Effector memory CD4-positive, alpha-beta T cell (primary cell): ENCODE results near the gene HS6ST3.

ENCODE experiments used
- DNase-seq, 3 donors: peaks; one replicate each; pipeline ENCODE4 v3.0.0-alpha.2; 2020
- H3K27ac ChIP-seq: 2 replicates; pipeline ENCODE4 v1.7.0; 2013; ENCODE audit warnings: mild to moderate bottlenecking, low read length, moderate library complexity; ENCODE audit not compliant: insufficient read depth, poor library complexity, severe bottlenecking
- H3K27me3 ChIP-seq: replicated peaks from 2 replicates; pipeline ENCODE4 v1.7.0; 2013; ENCODE audit warnings: mild to moderate bottlenecking, low read length; ENCODE audit not compliant: insufficient read depth, control insufficient read depth, poor library complexity, severe bottlenecking
- H3K36me3 ChIP-seq: 2 replicates; pipeline ENCODE4 v1.7.0; 2013; ENCODE audit warnings: mild to moderate bottlenecking, low read length, moderate library complexity; ENCODE audit not compliant: control insufficient read depth, insufficient read depth
- H3K4me1 ChIP-seq: 2 replicates; pipeline ENCODE4 v1.7.0; 2013; ENCODE audit warnings: low read length, mild to moderate bottlenecking; ENCODE audit not compliant: control insufficient read depth, insufficient read depth, poor library complexity, severe bottlenecking
- H3K4me3 ChIP-seq: 2 replicates; pipeline ENCODE4 v1.7.0; 2013; ENCODE audit warnings: low read length, low read depth, mild to moderate bottlenecking; ENCODE audit not compliant: insufficient read depth, poor library complexity, severe bottlenecking
- H3K9me3 ChIP-seq: 2 replicates; pipeline ENCODE4 v1.7.0; 2013; ENCODE audit warnings: mild to moderate bottlenecking, low read length, moderate library complexity; ENCODE audit not compliant: control insufficient read depth

HS6ST3 gene

DNA sequence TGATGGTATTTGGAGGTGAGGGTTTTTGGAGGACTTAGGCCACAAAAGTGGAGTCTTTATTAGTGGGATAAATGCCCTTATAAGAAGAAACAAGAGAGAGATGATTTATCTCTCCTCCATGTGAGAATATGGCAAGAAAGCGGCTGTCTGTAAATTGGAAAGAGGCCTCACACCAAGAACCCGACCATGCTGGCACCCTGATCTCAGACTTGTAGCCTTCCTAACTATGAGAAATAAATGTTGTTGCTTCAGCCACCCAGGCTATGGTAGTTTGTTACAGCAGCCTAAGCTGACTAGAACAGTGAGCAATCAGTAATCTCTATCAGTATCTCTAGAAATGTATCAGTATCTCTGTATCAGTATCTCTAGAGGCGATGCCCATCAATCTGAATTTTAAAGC, 617.2 kb downstream of the HS6ST3 start:
- Histone ChIP-seq H3K27ac (no peak overlapping the region), H3K4me3 (no peak overlapping the region), H3K36me3 (no peaks in the 10 kb centered on the region), H3K9me3 (no peaks in the 10 kb centered on the region), H3K4me1 (no peaks in the 10 kb centered on the region), H3K27me3 (no peaks in the 10 kb centered on the region)
- DNase-seq, result no peak

DNA sequence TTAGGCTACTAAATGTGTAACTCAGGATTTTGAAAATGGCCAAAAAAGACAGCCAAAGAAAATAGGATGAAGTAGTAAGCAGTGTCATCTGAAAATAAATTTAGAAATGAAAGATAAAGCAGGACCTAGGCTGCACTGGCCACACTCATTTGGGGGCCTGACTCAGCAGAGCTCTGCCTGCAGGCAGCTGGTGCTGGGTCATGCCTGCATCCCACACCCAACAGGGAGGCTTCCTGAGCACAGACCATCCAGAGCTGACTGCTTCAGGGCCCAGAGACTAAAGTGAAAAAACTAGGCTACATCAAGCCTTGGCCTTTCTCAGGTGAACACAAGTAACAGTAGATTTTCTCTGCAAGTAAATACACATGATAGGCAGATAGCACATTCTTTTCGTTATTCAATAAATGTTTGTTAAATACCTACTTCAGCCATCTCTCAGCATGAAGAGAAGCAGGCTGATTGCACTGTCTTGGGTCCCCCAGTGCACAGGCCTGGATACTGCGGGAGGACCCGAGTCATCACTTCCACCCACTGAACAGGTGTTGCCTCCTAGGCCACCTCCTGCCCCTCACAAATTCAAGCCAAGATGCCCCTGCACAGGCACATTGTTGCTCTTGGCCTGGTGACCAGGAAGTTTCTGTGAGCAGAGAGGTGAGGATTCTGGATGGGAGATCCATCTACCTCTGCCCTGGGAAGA, 620.4 kb downstream of the HS6ST3 start:
- H3K36me3 ChIP-seq, result no peaks in the 10 kb centered on the region
- H3K27me3 ChIP-seq, result no peaks in the 10 kb centered on the region
- no peaks in the 10 kb centered on the region for H3K9me3 ChIP-seq
- no peak overlapping the region for H3K27ac ChIP-seq
- H3K4me3 ChIP-seq, result no peak overlapping the region
- no peaks in the 10 kb centered on the region for H3K4me1 ChIP-seq
- DNase-seq, result no peak

DNA sequence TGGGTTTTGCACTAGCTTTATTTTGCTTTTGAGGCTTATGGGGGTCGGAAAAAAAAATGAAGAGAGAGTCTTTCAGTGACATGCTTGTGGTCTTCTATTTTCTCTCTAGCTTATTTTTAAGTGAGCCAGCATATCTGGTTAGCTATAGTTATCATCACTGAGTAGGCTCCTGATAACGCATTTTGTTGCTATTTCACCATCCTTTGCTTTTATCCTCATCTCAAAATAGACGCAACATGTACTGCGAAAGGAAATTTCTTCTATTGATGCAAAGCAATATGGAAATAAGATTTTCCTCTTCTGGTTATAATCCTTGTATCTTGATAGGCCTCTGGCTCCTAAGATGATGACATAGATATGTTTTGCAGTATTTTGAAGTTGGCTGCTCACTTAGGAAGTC, 630.5 kb downstream of the HS6ST3 start:
- no peaks in the 10 kb centered on the region for H3K27me3 ChIP-seq
- H3K4me1 ChIP-seq, result no peaks in the 10 kb centered on the region
- DNase-seq, result no peak
- no peaks in the 10 kb centered on the region for H3K36me3 ChIP-seq
- no peaks in the 10 kb centered on the region for H3K9me3 ChIP-seq
- H3K4me3 ChIP-seq, result no peak overlapping the region
- no peak overlapping the region for H3K27ac ChIP-seq

DNA sequence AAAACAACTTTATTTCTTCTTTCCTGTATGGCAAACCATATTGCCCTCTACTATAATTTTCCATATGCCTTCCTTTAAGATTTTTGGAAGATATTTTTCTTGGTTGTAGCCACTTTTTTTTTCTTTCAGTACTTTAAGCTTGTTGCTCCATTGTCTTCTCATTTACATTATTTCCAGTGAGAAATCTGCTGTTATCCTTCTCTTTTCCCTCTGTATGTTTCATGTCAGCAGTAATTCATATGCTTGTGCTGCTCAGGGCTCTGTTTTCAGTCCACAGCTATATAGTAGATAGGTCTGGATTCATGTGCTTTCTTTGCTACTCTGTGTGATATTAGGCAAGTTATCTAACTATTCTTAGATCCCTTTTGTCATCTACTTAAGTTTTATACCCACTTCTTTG, 636.7 kb downstream of the HS6ST3 start:
- no peak for DNase-seq
- H3K9me3 ChIP-seq, result no peaks in the 10 kb centered on the region
- H3K27me3 ChIP-seq, result no peaks in the 10 kb centered on the region
- no peak overlapping the region for H3K4me3 ChIP-seq
- H3K4me1 ChIP-seq, result no peaks in the 10 kb centered on the region
- H3K27ac ChIP-seq, result no peak overlapping the region
- H3K36me3 ChIP-seq, result no peaks in the 10 kb centered on the region

DNA sequence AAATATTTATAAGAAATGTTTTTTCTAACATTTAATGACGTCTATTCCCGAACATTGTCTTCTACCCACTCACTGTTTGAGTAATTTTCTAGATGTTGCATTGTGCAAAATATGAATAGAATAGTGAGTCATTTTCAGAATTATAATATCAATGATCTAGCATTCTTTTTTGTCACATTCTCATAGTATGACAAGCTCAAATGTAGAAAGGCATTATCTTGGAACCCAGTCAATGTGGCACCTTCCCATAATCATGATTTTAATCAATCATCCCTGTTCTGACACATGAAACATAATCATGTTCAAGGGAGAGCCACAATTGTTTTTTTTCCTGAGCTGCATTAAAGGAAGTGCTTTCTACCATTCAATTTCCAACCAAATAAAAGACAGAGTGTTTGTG, 638.6 kb downstream of the HS6ST3 start:
- DNase-seq, result no peak
- Histone ChIP-seq H3K4me1 (no peaks in the 10 kb centered on the region), H3K27me3 (no peaks in the 10 kb centered on the region), H3K4me3 (no peak overlapping the region), H3K36me3 (no peaks in the 10 kb centered on the region), H3K9me3 (no peaks in the 10 kb centered on the region), H3K27ac (no peak overlapping the region)

DNA sequence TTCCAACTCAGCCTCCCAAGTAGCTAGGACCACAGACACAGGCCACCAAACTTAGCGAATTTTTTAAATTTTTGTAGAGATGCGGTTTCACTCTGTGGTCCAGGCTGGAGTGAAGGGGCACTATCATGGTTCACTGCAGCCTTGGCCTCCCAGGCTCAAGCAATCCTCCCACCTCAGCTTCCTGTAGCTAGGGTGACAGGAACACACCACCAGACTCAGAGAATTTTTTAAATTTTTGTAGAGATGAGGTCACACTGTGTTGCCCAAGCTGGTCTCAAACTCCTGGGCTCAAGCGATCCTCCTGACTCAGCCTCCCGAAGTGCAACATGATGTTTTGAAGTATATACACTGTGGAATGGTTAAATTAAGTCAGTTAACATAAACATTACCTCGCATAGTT, 640.8 kb downstream of the HS6ST3 start:
- Histone ChIP-seq H3K9me3 (no peaks in the 10 kb centered on the region), H3K4me1 (no peaks in the 10 kb centered on the region), H3K27me3 (no peaks in the 10 kb centered on the region), H3K27ac (no peak overlapping the region), H3K4me3 (no peak overlapping the region), H3K36me3 (no peaks in the 10 kb centered on the region)
- no peak for DNase-seq

DNA sequence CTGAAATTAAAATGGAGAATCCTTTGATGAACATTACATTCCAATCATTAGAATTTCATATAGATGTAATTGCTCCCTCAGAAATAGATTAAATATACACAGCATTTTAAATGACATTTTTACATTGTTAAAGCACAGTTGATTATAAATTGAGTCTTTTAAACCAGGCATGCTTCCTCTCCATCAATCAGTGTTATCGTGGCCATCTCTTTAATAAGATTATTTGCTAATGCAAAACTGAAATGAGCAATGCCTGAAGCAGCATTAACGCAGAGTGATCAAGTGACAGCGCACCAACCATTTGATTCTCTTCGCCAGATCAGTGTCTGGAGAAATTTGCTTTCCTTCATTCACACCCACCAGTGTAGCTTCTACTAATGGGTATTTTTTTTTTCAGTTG, 644.6 kb downstream of the HS6ST3 start:
- H3K9me3 ChIP-seq, result no peaks in the 10 kb centered on the region
- no peaks in the 10 kb centered on the region for H3K27me3 ChIP-seq
- H3K36me3 ChIP-seq, result no peaks in the 10 kb centered on the region
- DNase-seq, result no peak
- no peak overlapping the region for H3K27ac ChIP-seq
- H3K4me1 ChIP-seq, result no peaks in the 10 kb centered on the region
- no peak overlapping the region for H3K4me3 ChIP-seq

DNA sequence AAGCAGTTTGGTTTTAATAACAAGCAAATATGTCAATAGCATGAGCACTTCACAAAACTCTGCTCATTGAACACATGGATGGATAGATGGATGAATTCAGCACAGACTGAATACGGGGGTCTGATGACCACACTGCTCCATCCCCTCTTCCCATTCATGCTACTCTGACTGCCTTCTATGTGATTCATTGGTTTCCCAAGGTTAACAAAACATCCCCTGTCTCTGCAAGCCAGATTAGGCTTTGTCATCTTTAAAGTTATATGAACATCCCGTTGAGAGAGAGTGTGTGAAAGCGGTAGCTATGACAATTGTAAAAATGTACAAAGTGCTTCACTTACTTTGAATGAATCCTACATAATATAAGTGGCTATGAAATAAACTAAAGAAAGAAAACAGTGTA, 651.9 kb downstream of the HS6ST3 start:
- no peak overlapping the region for H3K27ac ChIP-seq
- H3K9me3 ChIP-seq, result no peaks in the 10 kb centered on the region
- H3K36me3 ChIP-seq, result no peaks in the 10 kb centered on the region
- no peaks in the 10 kb centered on the region for H3K27me3 ChIP-seq
- H3K4me3 ChIP-seq, result no peak overlapping the region
- no peaks in the 10 kb centered on the region for H3K4me1 ChIP-seq
- DNase-seq, result no peak

DNA sequence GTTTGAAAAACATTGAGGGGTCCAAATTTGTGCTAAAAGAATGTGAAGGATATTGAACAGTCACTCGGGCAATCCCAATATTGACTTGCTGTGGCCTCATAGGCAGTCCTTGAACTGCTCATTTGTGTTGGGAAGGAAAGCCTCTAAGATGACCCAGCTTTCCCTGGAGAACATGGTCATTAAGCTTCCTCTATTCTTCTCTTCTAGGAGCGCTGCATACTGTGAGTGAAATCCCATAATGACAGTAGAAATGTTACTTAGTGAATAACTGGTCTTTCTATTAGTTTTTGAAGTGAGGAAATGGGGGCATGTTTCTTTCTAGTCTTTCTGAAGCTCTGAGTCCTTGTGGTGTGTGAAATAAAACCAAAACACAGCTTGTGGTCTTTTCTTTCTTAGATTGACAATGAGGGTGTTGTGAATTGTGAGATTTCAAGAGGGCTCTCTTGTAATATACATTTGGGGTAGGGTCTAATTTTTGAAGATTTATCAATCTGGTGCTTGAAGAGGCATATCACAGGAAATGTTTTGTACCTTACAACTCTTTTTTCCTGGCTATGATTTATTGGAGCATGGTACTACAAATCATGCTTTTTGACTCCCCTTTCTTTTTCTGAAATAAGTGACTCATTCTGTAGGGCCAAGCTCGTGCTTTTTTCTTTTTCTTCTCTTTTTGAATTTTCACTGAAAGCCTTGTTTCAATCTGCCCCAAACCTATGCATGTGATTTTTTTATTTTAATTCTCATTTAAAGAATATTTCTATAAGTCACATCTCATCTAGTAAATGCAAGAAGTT, 653.6 kb downstream of the HS6ST3 start:
- Histone ChIP-seq H3K27me3 (no peaks in the 10 kb centered on the region), H3K36me3 (no peaks in the 10 kb centered on the region), H3K4me3 (no peak overlapping the region), H3K27ac (no peak overlapping the region), H3K4me1 (no peaks in the 10 kb centered on the region), H3K9me3 (no peaks in the 10 kb centered on the region)
- no peak for DNase-seq
